WTC11 (cell line): Measurements from ENCODE around the gene IP6K3. TPM values are rescaled to one million over a fixed set of nuclear protein-coding genes. Genes with fewer than 3 reads are reported as not detected.

Experiments used
- ATAC-seq: fragments of 200-7000 bp; cut with Tn5 transposase; 2 replicates; pipeline ENCODE4 v1.10.0; 2021; ENCODE audit warnings: mild to moderate bottlenecking, moderate library complexity
- CTCF ChIA-PET: fragments of 300-600 bp; sonication (Branson Sonifier 250); formaldehyde crosslinking; loops from one replicate; lab custom pipeline; 2021; ENCODE audit warnings: antibody characterized with exemption; lab: Charles Lee
- POLR2A ChIA-PET: fragments of 350-600 bp; sonication (Branson Sonifier 250); formaldehyde crosslinking; loops from one replicate; lab custom pipeline; 2021; ENCODE audit warnings: antibody characterized with exemption; lab: Charles Lee
- DNase-seq: peaks from one replicate; pipeline ENCODE4 v3.0.0; 2021; ENCODE audit warnings: low spot score
- H3K27ac Mint-ChIP-seq: 2 replicates; pipeline ENCODE4 v1.8.0; 2021; ENCODE audit warnings: mixed read lengths
- H3K27me3 Mint-ChIP-seq: 2 replicates; pipeline ENCODE4 v1.8.0; 2021; ENCODE audit warnings: low read depth, mild to moderate bottlenecking, moderate library complexity, mixed read lengths
- H3K36me3 Mint-ChIP-seq: 2 replicates; pipeline ENCODE4 v1.8.0; 2021; ENCODE audit warnings: mixed read lengths
- H3K4me1 Mint-ChIP-seq: 2 replicates; pipeline ENCODE4 v1.8.0; 2022; ENCODE audit warnings: mixed read lengths
- H3K4me3 Mint-ChIP-seq: 2 replicates; pipeline ENCODE4 v1.8.0; 2021; ENCODE audit warnings: mild to moderate bottlenecking, moderate library complexity, mixed read lengths
- H3K9me3 Mint-ChIP-seq: 2 replicates; pipeline ENCODE4 v1.8.0; 2021; ENCODE audit warnings: mixed read lengths
- ATF6 ChIP-seq: sonication (generic); formaldehyde crosslinking; IDR thresholded peaks from 2 replicates; pipeline ENCODE4 v1.8.1; 2023; ENCODE audit warnings: mild to moderate bottlenecking, missing genetic modification reagents
- CREB1 ChIP-seq: sonication (generic); formaldehyde crosslinking; IDR thresholded peaks from 2 replicates; pipeline ENCODE4 v1.8.0; 2023; ENCODE audit warnings: mild to moderate bottlenecking, missing genetic modification reagents
- ETV6 ChIP-seq: sonication (generic); formaldehyde crosslinking; IDR thresholded peaks from 2 replicates; pipeline ENCODE4 v1.8.1; 2022; ENCODE audit warnings: mild to moderate bottlenecking, missing genetic modification reagents
- GRHL2 ChIP-seq: fragments of 250-450 bp; sonication (Bioruptor Pico); IDR thresholded peaks from 2 replicates; pipeline ENCODE4 v1.8.0; 2022; ENCODE audit warnings: mild to moderate bottlenecking, moderate library complexity; ENCODE audit not compliant: insufficient replicate concordance, severe bottlenecking
- HMGXB4 ChIP-seq: sonication (generic); formaldehyde crosslinking; IDR thresholded peaks from 2 replicates; pipeline ENCODE4 v1.8.1; 2023; ENCODE audit warnings: mild to moderate bottlenecking, moderate library complexity, missing genetic modification reagents
- IRF1 ChIP-seq: sonication (generic); formaldehyde crosslinking; IDR thresholded peaks from 2 replicates; pipeline ENCODE4 v1.8.0; 2023; ENCODE audit warnings: missing genetic modification reagents
- IRF2 ChIP-seq: sonication (generic); formaldehyde crosslinking; IDR thresholded peaks from 2 replicates; pipeline ENCODE4 v1.8.0; 2022; ENCODE audit warnings: low read depth, missing genetic modification reagents, borderline replicate concordance
- JUN ChIP-seq: sonication (generic); formaldehyde crosslinking; IDR thresholded peaks from 2 replicates; pipeline ENCODE4 v1.8.0; 2023; ENCODE audit warnings: mild to moderate bottlenecking, missing genetic modification reagents
- NR3C1 ChIP-seq: sonication (generic); formaldehyde crosslinking; conservative IDR thresholded peaks from 2 replicates; pipeline ENCODE4 v1.8.1; 2023; ENCODE audit warnings: low read depth, mild to moderate bottlenecking, missing genetic modification reagents
- OVOL2 ChIP-seq: fragments of 250-450 bp; sonication (Bioruptor Pico); IDR thresholded peaks from 2 replicates; pipeline ENCODE4 v1.9.0; 2021; ENCODE audit warnings: mild to moderate bottlenecking, borderline replicate concordance
- SOX15 ChIP-seq: fragments of 250-450 bp; sonication (Bioruptor Pico); IDR thresholded peaks from 2 replicates; pipeline ENCODE4 v1.9.0; 2021; ENCODE audit warnings: mild to moderate bottlenecking
- TCF7 ChIP-seq: sonication (generic); formaldehyde crosslinking; IDR thresholded peaks from 2 replicates; pipeline ENCODE4 v1.8.0; 2022; ENCODE audit warnings: mild to moderate bottlenecking, low read depth, missing genetic modification reagents, moderate library complexity
- TEAD4 ChIP-seq: sonication (generic); formaldehyde crosslinking; IDR thresholded peaks from 2 replicates; pipeline ENCODE4 v1.8.0; 2022; ENCODE audit warnings: mild to moderate bottlenecking, missing genetic modification reagents
- TP53 ChIP-seq: sonication (generic); formaldehyde crosslinking; IDR thresholded peaks from 2 replicates; pipeline ENCODE4 v1.8.1; 2023; ENCODE audit warnings: mild to moderate bottlenecking, missing genetic modification reagents
- USF2 ChIP-seq: sonication (generic); formaldehyde crosslinking; IDR thresholded peaks from 2 replicates; pipeline ENCODE4 v1.8.1; 2023; ENCODE audit warnings: mild to moderate bottlenecking, missing genetic modification reagents, moderate library complexity
- ZNF263 ChIP-seq: sonication (generic); formaldehyde crosslinking; IDR thresholded peaks from 2 replicates; pipeline ENCODE4 v1.8.1; 2022; ENCODE audit warnings: low read depth, mild to moderate bottlenecking, moderate library complexity, missing genetic modification reagents
- ZNF512 ChIP-seq: sonication (generic); formaldehyde crosslinking; IDR thresholded peaks from 2 replicates; pipeline ENCODE4 v1.8.1; 2022; ENCODE audit warnings: missing genetic modification reagents, borderline replicate concordance
- total RNA-seq: library from RNA; stranded (reverse); gene quantifications from 3 replicates; pipeline ENCODE4 v1.2.3, GENCODE V29; 2021

IP6K3 gene
- total RNA-seq, 1 experiment from 2014 or later: 1.1 TPM

- TF ChIP-seq NR3C1 (CRISPR knock-in tag): no peak
- no peak for TF ChIP-seq TCF7 (CRISPR knock-in tag)
- no peak for TF ChIP-seq GRHL2 (CRISPR knock-in tag)
Measured at GRCh38 chr6:33698494-33698893, 48.2 kb downstream of the IP6K3 start (continued).

GRCh38 chr6:33697845-33698244, 48.9 kb downstream of the IP6K3 start:
- ATAC-seq (no peak), DNase-seq (no peak)
- H3K9me3 Mint-ChIP-seq: no peaks in the 10 kb centered on the region
- H3K4me1 Mint-ChIP-seq: peaks cover 19% of the 10 kb centered on the region
- POLR2A ChIA-PET: no interaction called here
- no peak overlapping the region for H3K4me3 Mint-ChIP-seq
- no peaks in the 10 kb centered on the region for H3K27me3 Mint-ChIP-seq
- TF ChIP-seq TEAD4 (CRISPR knock-in tag): no peak
- no peak for TF ChIP-seq TP53
- no peak for TF ChIP-seq SOX15 (CRISPR knock-in tag)
- no peak for TF ChIP-seq IRF2 (CRISPR knock-in tag)
- no peak for TF ChIP-seq JUN
- TF ChIP-seq HMGXB4: no peak
- no peak for TF ChIP-seq ATF6 (CRISPR knock-in tag)
- TF ChIP-seq ZNF512 (CRISPR knock-in tag): no peak
- TF ChIP-seq ZNF263: no peak
- no peak for TF ChIP-seq OVOL2 (CRISPR knock-in tag)
- no peak for TF ChIP-seq CREB1 (CRISPR knock-in tag)
- no peak for TF ChIP-seq USF2 (CRISPR knock-in tag)
- TF ChIP-seq, all 79 proteins: peak for 0
- CTCF ChIA-PET: interaction anchor here (1.0 to 2.5 kb wide), 6 partner anchors 13 to 114 kb away, joined by 3 to 8 read pairs (median 6); partner anchors contain the start of gene UQCC2
- Mint-ChIP-seq H3K27ac (peak overlapping the region; percentile 37), H3K36me3 (peaks cover 49% of the 10 kb centered on the region)

- POLR2A ChIA-PET: no interaction called here
- DNase-seq (no peak), ATAC-seq (no peak)
- CTCF ChIA-PET: interaction anchor here (0.6 to 2.5 kb wide), 7 partner anchors 14 to 1361 kb away, joined by 3 to 8 read pairs (median 5); partner anchors contain the start of gene UQCC2
- Mint-ChIP-seq H3K9me3 (no peaks in the 10 kb centered on the region), H3K4me3 (no peak overlapping the region), H3K36me3 (peaks cover 54% of the 10 kb centered on the region), H3K27me3 (no peaks in the 10 kb centered on the region), H3K27ac (peak overlapping the region; percentile 53), H3K4me1 (peaks cover 19% of the 10 kb centered on the region)
- TF ChIP-seq ETV6 (CRISPR knock-in tag) (0 out of 2 replicates have a peak, but pooled peaks have one; percentile 27), IRF1 (CRISPR knock-in tag) (no peak)
Measured at GRCh38 chr6:33696548-33697518, 49.9 kb downstream of the IP6K3 start.
